Measurements from ENCODE around the gene C16orf86. TPM values are rescaled to one million over a fixed set of nuclear protein-coding genes. Genes with fewer than 3 reads are reported as not detected.

Gene C16orf86
- total RNA-seq, 1 donor, result 6.8 TPM

GRCh38 chr16:67649494-67649931 lies 17.1 kb upstream of the C16orf86 start:
- no peak overlapping the region for H3K4me3 ChIP-seq (ENCODE audit: low read length)
- no peaks in the 10 kb centered on the region for H3K27me3 ChIP-seq (ENCODE audit: insufficient read depth, low read length)
- H3K4me1 ChIP-seq (ENCODE audit: insufficient read depth, low read length), result peaks cover 11% of the 10 kb centered on the region
- no peaks in the 10 kb centered on the region for H3K9me3 ChIP-seq (ENCODE audit: low read depth, low read length)

DNA sequence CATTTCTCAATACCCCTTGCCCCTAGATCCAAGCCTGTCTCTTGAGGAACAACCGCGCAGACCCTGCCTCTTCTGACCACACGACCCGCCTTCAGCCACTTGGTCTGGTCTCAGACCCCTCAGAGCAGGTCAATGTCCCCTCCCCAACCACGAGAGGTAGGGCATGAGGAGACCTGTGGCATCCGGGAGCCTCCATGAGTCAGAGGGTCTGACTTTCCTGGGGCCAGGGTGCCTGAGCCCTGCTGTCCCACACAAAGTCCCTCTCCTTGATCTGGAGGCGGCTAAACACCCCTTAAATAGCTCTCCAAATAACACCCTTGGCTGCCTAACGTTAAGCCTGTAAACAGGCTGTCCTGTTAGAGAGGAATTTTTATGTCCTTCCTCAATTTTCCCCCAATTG lies 16.6 kb upstream of the C16orf86 start:
- Histone ChIP-seq H3K4me3 (ENCODE audit: low read length) (no peak overlapping the region), H3K9me3 (ENCODE audit: low read depth, low read length) (no peaks in the 10 kb centered on the region), H3K4me1 (ENCODE audit: insufficient read depth, low read length) (peaks cover 11% of the 10 kb centered on the region), H3K27me3 (ENCODE audit: insufficient read depth, low read length) (no peaks in the 10 kb centered on the region)

- no peaks in the 10 kb centered on the region for H3K9me3 ChIP-seq (ENCODE audit: low read depth, low read length)
- H3K27me3 ChIP-seq (ENCODE audit: insufficient read depth, low read length), result no peaks in the 10 kb centered on the region
- H3K4me3 ChIP-seq (ENCODE audit: low read length), result no peak overlapping the region
- H3K4me1 ChIP-seq (ENCODE audit: insufficient read depth, low read length), result peaks cover under 1% of the 10 kb centered on the region
Measured at GRCh38 chr16:67651039-67651438, 15.6 kb upstream of the C16orf86 start.

DNA sequence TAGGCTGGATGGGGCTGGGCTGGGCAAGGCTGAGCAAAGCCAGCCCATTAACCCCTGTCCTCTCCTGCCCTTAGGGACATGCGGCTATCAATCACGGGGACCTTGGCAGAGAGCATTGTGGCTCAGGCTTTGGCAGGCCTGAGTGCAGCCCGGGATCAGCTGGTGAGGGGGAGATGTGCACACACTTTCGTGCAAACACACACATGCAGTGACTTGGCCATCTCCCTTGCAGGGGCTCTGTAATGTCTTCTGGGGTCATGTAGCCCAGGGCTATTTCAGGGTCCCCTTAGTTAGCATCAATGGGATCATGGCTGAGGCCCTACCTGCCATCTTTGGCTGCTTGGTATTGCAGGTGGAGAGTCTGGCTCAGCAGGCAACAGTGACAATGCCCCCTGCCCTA lies 14.8 kb upstream of the C16orf86 start:
- H3K27me3 ChIP-seq (ENCODE audit: insufficient read depth, low read length), result no peaks in the 10 kb centered on the region
- no peaks in the 10 kb centered on the region for H3K9me3 ChIP-seq (ENCODE audit: low read depth, low read length)
- H3K4me1 ChIP-seq (ENCODE audit: insufficient read depth, low read length), result no peaks in the 10 kb centered on the region
- no peak overlapping the region for H3K4me3 ChIP-seq (ENCODE audit: low read length)

DNA sequence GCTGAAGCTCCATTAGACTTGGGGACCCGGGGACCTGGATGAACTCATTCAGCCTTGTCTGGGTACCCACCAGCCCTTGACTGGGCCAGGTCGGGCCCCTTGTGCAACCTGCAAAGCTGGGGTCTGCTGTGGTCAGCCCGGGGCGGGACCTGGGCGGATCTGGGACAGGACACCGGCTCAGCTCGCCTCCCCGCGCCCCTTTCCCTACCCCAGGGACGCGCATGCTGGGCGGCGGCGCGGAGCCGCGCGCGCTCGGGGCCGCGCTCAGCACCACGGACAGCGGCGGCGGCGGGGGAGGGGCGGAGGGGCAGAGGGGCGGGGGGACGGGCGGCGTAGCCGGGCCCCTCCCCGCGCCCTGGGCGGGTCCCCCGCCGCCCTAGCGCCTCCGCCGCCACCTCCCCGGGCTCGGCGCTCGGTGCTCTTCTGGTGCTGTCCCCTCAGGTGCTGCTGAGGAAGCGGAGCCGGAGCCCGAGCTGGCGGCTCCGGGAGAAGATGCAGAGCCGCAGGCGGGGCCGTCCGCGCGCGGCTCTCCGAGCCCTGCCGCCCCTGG lies 14.0 kb upstream of the C16orf86 start:
- H3K4me1 ChIP-seq (ENCODE audit: insufficient read depth, low read length), result no peaks in the 10 kb centered on the region
- no peaks in the 10 kb centered on the region for H3K9me3 ChIP-seq (ENCODE audit: low read depth, low read length)
- no peaks in the 10 kb centered on the region for H3K27me3 ChIP-seq (ENCODE audit: insufficient read depth, low read length)
- H3K4me3 ChIP-seq (ENCODE audit: low read length), result no peak overlapping the region

GRCh38 chr16:67653128-67653788 lies 13.4 kb upstream of the C16orf86 start:
- no peaks in the 10 kb centered on the region for H3K27me3 ChIP-seq (ENCODE audit: insufficient read depth, low read length)
- no peak overlapping the region for H3K4me3 ChIP-seq (ENCODE audit: low read length)
- H3K9me3 ChIP-seq (ENCODE audit: low read depth, low read length), result no peaks in the 10 kb centered on the region
- H3K4me1 ChIP-seq (ENCODE audit: insufficient read depth, low read length), result no peaks in the 10 kb centered on the region

GRCh38 chr16:67653789-67654402 lies 12.7 kb upstream of the C16orf86 start:
- Histone ChIP-seq H3K4me3 (ENCODE audit: low read length) (no peak overlapping the region), H3K9me3 (ENCODE audit: low read depth, low read length) (no peaks in the 10 kb centered on the region), H3K27me3 (ENCODE audit: insufficient read depth, low read length) (no peaks in the 10 kb centered on the region), H3K4me1 (ENCODE audit: insufficient read depth, low read length) (peaks cover 3% of the 10 kb centered on the region)

DNA sequence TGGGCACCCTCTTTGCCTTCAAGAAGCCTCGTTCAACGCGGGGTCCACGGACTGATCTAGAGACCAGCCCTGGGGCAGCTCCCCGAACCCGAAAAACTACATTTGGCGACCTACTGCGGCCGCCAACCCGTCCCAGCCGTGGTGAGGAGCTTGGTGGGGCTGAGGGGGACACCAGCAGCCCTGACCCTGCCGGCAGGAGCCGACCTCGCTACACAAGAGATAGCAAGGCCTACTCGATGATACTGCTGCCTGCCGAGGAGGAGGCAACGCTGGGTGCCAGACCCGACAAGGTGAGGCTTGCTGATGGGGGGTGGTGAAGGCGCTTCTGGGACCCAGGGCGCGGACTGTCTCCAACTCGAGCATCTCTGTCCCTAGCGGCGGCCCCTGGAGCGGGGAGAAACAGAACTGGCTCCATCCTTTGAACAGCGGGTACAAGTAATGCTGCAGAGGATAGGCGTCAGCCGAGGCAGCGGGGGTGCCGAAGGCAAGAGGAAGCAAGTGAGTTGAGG lies 12.2 kb upstream of the C16orf86 start:
- Histone ChIP-seq H3K27me3 (ENCODE audit: insufficient read depth, low read length) (no peaks in the 10 kb centered on the region), H3K4me3 (ENCODE audit: low read length) (no peak overlapping the region), H3K4me1 (ENCODE audit: insufficient read depth, low read length) (peaks cover 9% of the 10 kb centered on the region), H3K9me3 (ENCODE audit: low read depth, low read length) (no peaks in the 10 kb centered on the region)

DNA sequence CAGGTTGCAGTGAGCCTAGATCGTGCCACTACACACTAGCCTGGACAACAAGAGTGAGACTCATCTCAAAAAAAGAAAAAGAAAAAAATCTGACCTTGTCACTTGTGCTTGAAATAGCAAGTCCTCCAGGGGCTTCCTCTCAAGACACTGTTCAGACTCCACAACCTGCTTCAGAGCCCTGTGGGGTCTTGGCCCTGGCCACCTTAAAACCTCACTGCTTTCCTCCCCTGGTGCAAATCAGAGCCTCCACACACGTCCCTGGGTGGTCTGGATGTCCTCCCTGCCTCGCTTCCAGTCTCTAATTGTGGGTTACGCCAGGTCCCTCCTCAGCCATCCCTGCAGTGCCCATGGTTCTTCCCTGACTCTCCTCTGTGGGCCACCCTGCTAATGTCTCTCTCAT lies 11.3 kb upstream of the C16orf86 start:
- H3K27me3 ChIP-seq (ENCODE audit: insufficient read depth, low read length), result no peaks in the 10 kb centered on the region
- H3K4me1 ChIP-seq (ENCODE audit: insufficient read depth, low read length), result peaks cover 13% of the 10 kb centered on the region
- no peaks in the 10 kb centered on the region for H3K9me3 ChIP-seq (ENCODE audit: low read depth, low read length)
- H3K4me3 ChIP-seq (ENCODE audit: low read length), result no peak overlapping the region

DNA sequence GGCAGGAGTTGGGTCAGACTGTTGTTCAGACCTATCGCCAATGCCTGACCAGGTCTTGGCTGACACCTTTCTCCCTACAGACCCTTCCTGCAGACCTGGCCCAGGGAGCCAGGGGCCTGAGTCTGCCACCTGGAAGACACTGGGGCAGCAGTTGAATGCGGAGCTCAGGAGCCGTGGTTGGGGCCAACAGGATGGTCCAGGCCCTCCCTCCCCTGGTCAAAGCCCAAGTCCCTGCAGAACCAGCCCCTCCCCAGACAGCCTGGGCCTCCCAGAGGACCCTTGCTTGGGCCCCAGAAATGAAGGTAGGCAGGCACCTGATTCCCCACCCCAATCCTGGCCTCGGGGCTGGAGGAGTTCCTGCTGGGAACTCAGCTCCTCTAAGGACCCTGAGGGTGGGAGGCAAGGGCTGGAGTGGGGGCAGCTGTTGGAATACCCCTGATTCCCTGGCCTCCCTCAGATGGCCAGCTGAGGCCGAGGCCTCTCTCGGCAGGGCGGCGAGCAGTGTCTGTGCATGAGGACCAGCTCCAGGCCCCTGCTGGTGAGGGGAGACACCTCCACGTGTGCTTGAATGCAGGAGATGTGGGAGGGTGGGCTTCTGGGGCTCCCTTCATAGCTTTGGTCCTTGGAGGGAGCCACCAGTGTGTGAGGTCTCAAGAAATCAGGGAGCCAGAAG lies 10.1 kb upstream of the C16orf86 start:
- no peaks in the 10 kb centered on the region for H3K27me3 ChIP-seq (ENCODE audit: insufficient read depth, low read length)
- no peaks in the 10 kb centered on the region for H3K9me3 ChIP-seq (ENCODE audit: low read depth, low read length)
- peaks cover 19% of the 10 kb centered on the region for H3K4me1 ChIP-seq (ENCODE audit: insufficient read depth, low read length)
- no peak overlapping the region for H3K4me3 ChIP-seq (ENCODE audit: low read length)

DNA sequence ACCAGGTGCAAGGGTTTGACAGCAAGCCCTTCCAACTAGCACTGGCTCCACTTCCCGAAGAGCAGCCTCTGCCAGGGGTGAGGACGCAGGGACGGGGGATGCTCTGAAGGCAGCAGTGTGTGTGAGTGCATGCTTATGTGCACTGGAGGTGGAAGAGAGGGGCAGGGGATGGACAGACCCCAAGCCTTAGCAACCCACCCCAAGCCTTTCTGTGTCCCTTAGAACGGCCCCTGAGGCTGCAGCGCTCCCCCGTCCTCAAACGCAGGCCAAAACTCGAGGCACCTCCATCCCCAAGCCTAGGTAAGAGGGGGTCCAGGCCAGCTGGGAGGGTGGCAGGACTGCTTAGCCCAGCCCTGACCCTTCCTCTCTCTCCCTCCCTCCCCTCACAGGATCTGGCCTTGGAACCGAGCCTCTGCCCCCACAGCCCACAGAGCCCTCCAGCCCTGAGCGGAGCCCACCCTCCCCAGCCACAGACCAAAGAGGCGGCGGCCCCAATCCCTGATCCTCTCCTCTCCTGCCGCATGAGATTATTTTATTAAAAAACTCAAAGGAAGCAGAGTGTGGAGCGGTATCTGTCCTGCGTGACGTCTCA lies 9.5 kb upstream of the C16orf86 start:
- H3K4me1 ChIP-seq (ENCODE audit: insufficient read depth, low read length), result peaks cover 22% of the 10 kb centered on the region

DNA sequence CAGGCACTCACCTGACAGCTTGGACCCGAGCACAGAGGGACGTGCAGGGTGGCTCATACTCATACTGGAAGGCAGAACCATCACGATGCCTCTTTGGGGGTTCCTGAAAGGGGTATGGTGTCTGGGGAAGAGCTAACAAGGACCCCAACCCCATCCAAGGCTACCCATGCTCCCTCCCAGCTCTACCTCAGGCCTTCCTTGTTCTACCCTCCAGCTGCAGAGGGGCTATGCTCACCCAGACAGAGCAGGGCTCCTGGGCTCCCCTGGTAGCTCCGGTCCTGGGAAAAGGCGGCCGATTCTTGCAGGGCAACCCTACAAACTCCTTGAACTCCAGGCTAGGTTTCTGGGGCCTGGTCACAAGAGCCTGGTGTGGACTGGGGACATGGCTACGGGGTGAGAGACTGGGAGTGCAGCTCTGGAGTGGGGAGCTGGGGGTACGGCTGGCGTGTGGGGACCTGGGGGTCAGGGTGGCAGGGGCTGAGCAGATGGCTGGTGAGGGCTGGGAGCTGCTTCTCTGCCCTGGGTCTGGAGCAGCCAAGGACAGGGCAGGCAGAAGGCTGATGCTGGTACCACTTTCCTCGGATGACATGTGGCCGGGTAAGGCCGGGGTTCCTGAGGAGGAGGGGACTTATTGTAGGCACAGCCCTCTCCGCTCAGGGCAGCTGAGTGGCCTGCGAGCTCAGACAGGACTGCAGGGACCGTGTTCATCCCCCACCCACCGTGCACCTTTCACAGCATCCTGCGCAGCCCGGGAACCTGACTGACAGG lies 8.7 kb upstream of the C16orf86 start:
- Histone ChIP-seq H3K4me3 (ENCODE audit: low read length) (no peak overlapping the region), H3K27me3 (ENCODE audit: insufficient read depth, low read length) (no peaks in the 10 kb centered on the region), H3K4me1 (ENCODE audit: insufficient read depth, low read length) (peaks cover 22% of the 10 kb centered on the region), H3K9me3 (ENCODE audit: low read depth, low read length) (no peaks in the 10 kb centered on the region)

More for the DNA sequence above, 9.5 kb upstream of the C16orf86 start:
- Histone ChIP-seq H3K9me3 (ENCODE audit: low read depth, low read length) (no peaks in the 10 kb centered on the region), H3K27me3 (ENCODE audit: insufficient read depth, low read length) (no peaks in the 10 kb centered on the region), H3K4me3 (ENCODE audit: low read length) (no peak overlapping the region)

DNA sequence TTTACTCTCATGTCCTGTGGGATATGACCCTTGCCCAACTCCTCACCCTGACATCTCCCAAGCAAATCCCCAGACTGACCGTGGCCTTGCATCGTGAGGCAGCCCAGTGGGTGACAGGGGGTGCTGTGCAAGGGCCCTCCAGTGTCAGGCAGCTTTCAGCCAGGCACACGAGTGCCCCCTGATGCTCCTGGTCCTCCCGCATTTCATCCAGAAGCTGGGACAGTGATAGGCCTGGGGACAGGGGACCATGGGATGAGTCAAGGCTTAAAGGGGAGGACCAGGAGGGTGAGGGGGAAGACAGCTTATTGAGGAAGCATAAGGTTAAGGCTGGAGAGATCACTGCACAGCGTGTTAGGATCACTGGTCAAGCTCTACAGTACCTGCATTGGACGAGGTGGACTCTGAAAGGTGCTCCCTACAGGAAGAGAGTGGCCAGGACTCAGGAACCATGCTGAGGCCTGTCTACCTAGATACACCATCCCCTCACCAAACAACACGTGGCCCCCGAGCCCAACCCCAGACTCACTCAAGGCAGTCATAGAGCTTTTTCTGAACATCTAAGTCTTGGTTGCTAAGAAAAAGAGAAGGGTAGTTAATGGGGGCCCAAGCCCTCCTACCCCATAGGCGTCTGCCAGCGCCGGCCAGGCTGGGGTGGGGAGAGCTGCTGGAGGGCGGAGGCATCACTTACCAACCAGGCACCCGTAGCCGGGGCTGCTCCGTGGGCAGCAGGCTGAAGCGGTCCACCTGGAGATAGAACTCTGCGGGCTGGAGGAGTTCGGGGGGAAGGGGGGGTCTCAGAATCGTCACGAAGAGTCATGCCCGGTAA lies 7.6 kb upstream of the C16orf86 start:
- no peaks in the 10 kb centered on the region for H3K9me3 ChIP-seq (ENCODE audit: low read depth, low read length)
- H3K4me1 ChIP-seq (ENCODE audit: insufficient read depth, low read length), result peaks cover 22% of the 10 kb centered on the region
- H3K4me3 ChIP-seq (ENCODE audit: low read length), result peak overlapping the region; percentile 93
- no peaks in the 10 kb centered on the region for H3K27me3 ChIP-seq (ENCODE audit: insufficient read depth, low read length)

Measured in mononuclear cell (primary cell).